ENCODE results near the gene MLPH.

The MLPH gene

GRCh38 chr2:237540223-237540775 is 53.2 kb downstream of the MLPH start:
- no peak overlapping the region for H3K27ac ChIP-seq (ENCODE audit: insufficient read depth, low read depth, low read length, poor library complexity, severe bottlenecking)
- H3K4me3 ChIP-seq (ENCODE audit: insufficient read depth, low read depth, low read length) = no peak overlapping the region
- H3K36me3 ChIP-seq (ENCODE audit: control insufficient read depth, insufficient read depth, low read length) = no peaks in the 10 kb centered on the region
- WGBS, 2 experiments = 94 to 95% methylated on average over 13 of the region's 13 CpGs
- H3K27me3 ChIP-seq (ENCODE audit: control insufficient read depth, insufficient read depth, low read length, poor library complexity, severe bottlenecking) = no peaks in the 10 kb centered on the region
- H3K4me1 ChIP-seq (ENCODE audit: control insufficient read depth, insufficient read depth, low read length) = no peaks in the 10 kb centered on the region
- no peaks in the 10 kb centered on the region for H3K9me3 ChIP-seq (ENCODE audit: control insufficient read depth, low read length)

- no peaks in the 10 kb centered on the region for H3K9me3 ChIP-seq (ENCODE audit: control insufficient read depth, low read length)
- H3K27ac ChIP-seq (ENCODE audit: insufficient read depth, low read depth, low read length, poor library complexity, severe bottlenecking) = no peak overlapping the region
- no peaks in the 10 kb centered on the region for H3K27me3 ChIP-seq (ENCODE audit: control insufficient read depth, insufficient read depth, low read length, poor library complexity, severe bottlenecking)
- WGBS, 2 experiments = 89 to 93% methylated on average over 6 of the region's 6 CpGs
- H3K4me3 ChIP-seq (ENCODE audit: insufficient read depth, low read depth, low read length) = no peak overlapping the region
- H3K36me3 ChIP-seq (ENCODE audit: control insufficient read depth, insufficient read depth, low read length) = no peaks in the 10 kb centered on the region
- H3K4me1 ChIP-seq (ENCODE audit: control insufficient read depth, insufficient read depth, low read length) = no peaks in the 10 kb centered on the region
These were observed 53.8 kb downstream of the MLPH start for GRCh38 chr2:237540823-237541222.

DNA sequence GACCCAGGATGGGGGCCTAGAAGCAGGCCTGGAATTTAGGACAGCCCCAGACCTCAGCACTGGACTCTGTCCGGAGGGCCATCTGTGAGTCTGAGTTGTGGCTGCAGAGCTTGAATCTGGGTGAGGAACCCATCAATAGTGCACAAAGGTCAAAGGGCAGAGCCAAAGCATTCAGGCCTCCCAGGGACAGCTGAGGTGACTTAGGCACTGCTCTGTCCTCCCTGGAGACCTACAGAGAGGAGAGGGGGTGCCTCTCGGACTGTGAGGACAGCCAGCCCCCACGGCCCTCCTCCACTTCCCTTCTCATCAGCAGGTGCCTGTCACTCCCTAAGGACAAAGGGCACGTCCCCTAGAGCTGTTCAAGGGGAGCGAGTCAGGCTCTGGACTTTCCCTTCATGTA is 54.2 kb downstream of the MLPH start:
- no peak overlapping the region for H3K4me3 ChIP-seq (ENCODE audit: insufficient read depth, low read depth, low read length)
- no peaks in the 10 kb centered on the region for H3K4me1 ChIP-seq (ENCODE audit: control insufficient read depth, insufficient read depth, low read length)
- no peaks in the 10 kb centered on the region for H3K9me3 ChIP-seq (ENCODE audit: control insufficient read depth, low read length)
- H3K36me3 ChIP-seq (ENCODE audit: control insufficient read depth, insufficient read depth, low read length) = no peaks in the 10 kb centered on the region
- 46 to 55% methylated on average over 5 of the region's 5 CpGs for WGBS, 2 experiments
- H3K27me3 ChIP-seq (ENCODE audit: control insufficient read depth, insufficient read depth, low read length, poor library complexity, severe bottlenecking) = no peaks in the 10 kb centered on the region
- H3K27ac ChIP-seq (ENCODE audit: insufficient read depth, low read depth, low read length, poor library complexity, severe bottlenecking) = no peak overlapping the region

DNA sequence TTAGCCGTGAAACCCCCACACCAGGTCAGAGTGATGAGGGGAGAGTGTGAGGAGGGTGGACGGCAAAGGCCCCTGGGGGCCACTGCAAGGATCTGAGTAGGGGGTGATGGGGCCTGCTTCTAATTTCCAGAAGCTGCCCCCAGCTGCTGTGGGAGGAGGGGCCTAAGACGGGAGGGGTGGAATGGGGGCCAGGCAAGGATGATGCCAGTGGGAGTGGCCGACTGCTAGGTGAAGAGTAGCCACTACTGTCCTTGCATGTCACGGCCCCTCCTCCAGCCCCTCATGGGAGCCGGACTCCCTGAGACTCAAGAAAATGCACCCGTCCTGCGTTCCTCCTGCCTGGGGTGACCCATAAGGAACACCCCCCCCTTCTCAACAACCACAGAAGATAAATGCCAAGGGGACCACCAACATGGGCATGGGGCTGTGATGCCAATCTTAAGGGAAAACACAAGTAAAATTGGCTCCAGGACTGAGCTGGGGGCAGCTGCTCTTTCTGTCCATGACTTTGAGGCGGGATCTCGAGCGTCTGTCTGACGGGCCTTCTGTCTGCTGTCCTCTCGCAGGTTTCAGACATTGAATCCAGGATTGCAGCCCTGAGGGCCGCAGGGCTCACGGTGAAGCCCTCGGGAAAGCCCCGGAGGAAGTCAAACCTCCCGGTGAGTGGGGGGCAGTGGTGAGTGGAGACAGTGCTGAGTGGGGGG is 55.1 kb downstream of the MLPH start:
- Histone ChIP-seq H3K27me3 (ENCODE audit: control insufficient read depth, insufficient read depth, low read length, poor library complexity, severe bottlenecking) (no peaks in the 10 kb centered on the region), H3K9me3 (ENCODE audit: control insufficient read depth, low read length) (no peaks in the 10 kb centered on the region), H3K4me3 (ENCODE audit: insufficient read depth, low read depth, low read length) (no peak overlapping the region), H3K27ac (ENCODE audit: insufficient read depth, low read depth, low read length, poor library complexity, severe bottlenecking) (no peak overlapping the region), H3K4me1 (ENCODE audit: control insufficient read depth, insufficient read depth, low read length) (no peaks in the 10 kb centered on the region), H3K36me3 (ENCODE audit: control insufficient read depth, insufficient read depth, low read length) (no peaks in the 10 kb centered on the region)
- 91 to 92% methylated on average over 18 of the region's 18 CpGs for WGBS, 2 experiments

GRCh38 chr2:237546040-237546875 is 59.2 kb downstream of the MLPH start:
- no peak overlapping the region for H3K4me3 ChIP-seq (ENCODE audit: insufficient read depth, low read depth, low read length)
- 89 to 93% methylated on average over 8 of the region's 8 CpGs for WGBS, 2 experiments
- no peaks in the 10 kb centered on the region for H3K36me3 ChIP-seq (ENCODE audit: control insufficient read depth, insufficient read depth, low read length)
- H3K27me3 ChIP-seq (ENCODE audit: control insufficient read depth, insufficient read depth, low read length, poor library complexity, severe bottlenecking) = no peaks in the 10 kb centered on the region
- no peaks in the 10 kb centered on the region for H3K9me3 ChIP-seq (ENCODE audit: control insufficient read depth, low read length)
- H3K4me1 ChIP-seq (ENCODE audit: control insufficient read depth, insufficient read depth, low read length) = no peaks in the 10 kb centered on the region
- H3K27ac ChIP-seq (ENCODE audit: insufficient read depth, low read depth, low read length, poor library complexity, severe bottlenecking) = no peak overlapping the region

DNA sequence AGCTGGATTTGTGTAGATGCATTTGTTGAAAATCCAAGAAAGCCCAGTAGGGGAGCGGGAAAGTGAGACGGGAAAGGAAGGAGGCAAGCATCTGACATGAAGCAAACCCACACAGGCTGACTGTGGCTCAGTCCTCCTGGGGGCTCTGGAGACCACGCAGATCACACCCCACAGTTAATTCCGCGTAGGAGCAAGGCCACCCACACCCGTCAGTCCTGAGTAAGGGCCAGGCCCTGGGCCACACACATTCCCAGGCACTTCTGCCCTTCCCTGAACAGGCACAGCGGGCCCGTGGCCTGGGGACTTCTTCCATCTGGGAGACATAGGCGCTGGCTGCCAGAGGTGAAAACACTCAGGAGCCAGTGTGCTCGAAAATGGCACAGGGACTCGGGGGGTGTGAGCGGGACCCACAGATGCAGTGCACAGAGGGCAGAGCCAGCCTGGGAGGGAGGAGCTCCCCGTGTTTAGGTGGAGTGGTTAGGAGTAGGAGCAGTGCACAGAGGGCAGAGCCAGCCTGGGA is 59.9 kb downstream of the MLPH start:
- no peaks in the 10 kb centered on the region for H3K27me3 ChIP-seq (ENCODE audit: control insufficient read depth, insufficient read depth, low read length, poor library complexity, severe bottlenecking)
- no peak overlapping the region for H3K4me3 ChIP-seq (ENCODE audit: insufficient read depth, low read depth, low read length)
- no peaks in the 10 kb centered on the region for H3K4me1 ChIP-seq (ENCODE audit: control insufficient read depth, insufficient read depth, low read length)
- H3K9me3 ChIP-seq (ENCODE audit: control insufficient read depth, low read length) = no peaks in the 10 kb centered on the region
- no peaks in the 10 kb centered on the region for H3K36me3 ChIP-seq (ENCODE audit: control insufficient read depth, insufficient read depth, low read length)
- 89 to 91% methylated on average over 12 of the region's 13 CpGs for WGBS, 2 experiments
- no peak overlapping the region for H3K27ac ChIP-seq (ENCODE audit: insufficient read depth, low read depth, low read length, poor library complexity, severe bottlenecking)

GRCh38 chr2:237547841-237548416 is 60.9 kb downstream of the MLPH start:
- 82 to 84% methylated on average over 11 of the region's 11 CpGs for WGBS, 2 experiments
- H3K36me3 ChIP-seq (ENCODE audit: control insufficient read depth, insufficient read depth, low read length) = no peaks in the 10 kb centered on the region
- H3K9me3 ChIP-seq (ENCODE audit: control insufficient read depth, low read length) = no peaks in the 10 kb centered on the region
- H3K27ac ChIP-seq (ENCODE audit: insufficient read depth, low read depth, low read length, poor library complexity, severe bottlenecking) = no peak overlapping the region
- H3K4me1 ChIP-seq (ENCODE audit: control insufficient read depth, insufficient read depth, low read length) = no peaks in the 10 kb centered on the region
- no peaks in the 10 kb centered on the region for H3K27me3 ChIP-seq (ENCODE audit: control insufficient read depth, insufficient read depth, low read length, poor library complexity, severe bottlenecking)
- H3K4me3 ChIP-seq (ENCODE audit: insufficient read depth, low read depth, low read length) = no peak overlapping the region

DNA sequence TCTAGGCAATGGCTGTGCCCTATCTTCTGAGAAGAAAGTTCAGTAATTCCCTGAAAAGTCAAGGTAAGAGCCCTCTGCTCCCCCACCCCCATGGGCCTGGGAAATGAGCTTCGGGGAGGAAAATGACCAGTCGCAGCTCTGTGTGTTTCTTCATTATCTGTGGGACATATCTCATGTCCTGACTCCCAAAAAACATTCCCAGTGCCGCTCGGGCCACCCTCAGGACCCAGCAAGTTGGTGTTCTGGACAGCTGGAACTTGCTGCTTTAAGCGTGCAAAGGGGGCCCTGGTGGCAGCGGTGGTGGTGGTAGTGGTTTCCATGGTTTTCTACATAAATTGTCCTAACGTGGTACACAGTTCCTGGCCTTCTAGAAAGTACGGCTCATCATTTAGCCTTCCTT is 62.2 kb downstream of the MLPH start:
- Histone ChIP-seq H3K4me1 (ENCODE audit: control insufficient read depth, insufficient read depth, low read length) (no peaks in the 10 kb centered on the region), H3K27me3 (ENCODE audit: control insufficient read depth, insufficient read depth, low read length, poor library complexity, severe bottlenecking) (no peaks in the 10 kb centered on the region), H3K9me3 (ENCODE audit: control insufficient read depth, low read length) (no peaks in the 10 kb centered on the region), H3K27ac (ENCODE audit: insufficient read depth, low read depth, low read length, poor library complexity, severe bottlenecking) (no peak overlapping the region), H3K36me3 (ENCODE audit: control insufficient read depth, insufficient read depth, low read length) (no peaks in the 10 kb centered on the region), H3K4me3 (ENCODE audit: insufficient read depth, low read depth, low read length) (no peak overlapping the region)
- 93 to 95% methylated on average over 8 of the region's 8 CpGs for WGBS, 2 experiments

DNA sequence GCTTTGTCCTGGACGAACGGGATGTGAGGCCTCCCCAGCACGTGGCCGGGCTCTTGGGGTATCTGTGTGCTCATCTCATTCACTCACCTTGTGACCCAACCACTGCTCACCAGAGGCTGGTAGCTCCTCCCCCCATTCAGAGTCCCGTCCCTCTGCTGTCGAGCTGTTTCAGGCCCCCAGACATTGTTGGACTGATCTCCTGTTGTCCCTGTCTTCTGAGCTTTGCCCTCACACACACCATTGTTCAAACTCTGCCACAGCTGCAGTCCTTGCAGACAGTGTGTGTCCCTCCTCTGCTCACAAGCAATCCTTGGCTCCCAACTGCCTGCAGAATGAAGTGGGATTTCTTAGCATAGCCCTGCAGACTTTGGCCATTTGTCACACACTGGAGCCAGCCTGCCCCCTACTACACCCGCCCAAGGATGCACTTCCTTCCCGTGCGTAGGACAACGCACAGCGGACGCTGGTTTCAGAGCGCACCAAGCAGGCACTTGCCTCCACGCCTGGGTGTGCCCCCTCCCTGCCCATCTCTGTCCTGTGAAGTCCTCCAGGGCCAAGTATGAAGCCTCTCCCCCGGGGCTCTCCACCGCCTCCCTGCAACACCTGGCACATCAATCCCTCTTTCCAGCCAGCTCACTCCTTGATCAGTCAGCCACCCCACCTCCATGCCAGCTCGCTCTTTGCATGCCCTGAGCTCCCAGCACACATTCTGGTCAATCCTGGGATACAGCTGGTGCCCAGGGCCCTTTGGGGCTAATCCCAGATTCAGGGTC is 62.8 kb downstream of the MLPH start:
- WGBS, 2 experiments = 80% methylated on average over 17 of the region's 17 CpGs
- no peaks in the 10 kb centered on the region for H3K27me3 ChIP-seq (ENCODE audit: control insufficient read depth, insufficient read depth, low read length, poor library complexity, severe bottlenecking)
- H3K27ac ChIP-seq (ENCODE audit: insufficient read depth, low read depth, low read length, poor library complexity, severe bottlenecking) = no peak overlapping the region
- no peak overlapping the region for H3K4me3 ChIP-seq (ENCODE audit: insufficient read depth, low read depth, low read length)
- H3K36me3 ChIP-seq (ENCODE audit: control insufficient read depth, insufficient read depth, low read length) = no peaks in the 10 kb centered on the region
- H3K4me1 ChIP-seq (ENCODE audit: control insufficient read depth, insufficient read depth, low read length) = no peaks in the 10 kb centered on the region
- no peaks in the 10 kb centered on the region for H3K9me3 ChIP-seq (ENCODE audit: control insufficient read depth, low read length)

All from ectodermal cell (in vitro differentiated cells).